ENCODE results near the gene MYO6. TPM values are rescaled to one million over a fixed set of nuclear protein-coding genes. Genes with fewer than 3 reads are reported as not detected.
A peak's percentile ranks its signal among the peaks of the same experiment; 100 is the strongest.

MYO6 gene
- polyA plus RNA-seq, 1 donor, result 88.6 TPM

GRCh38 chr6:75761489-75761888, 12.4 kb downstream of the MYO6 start:
- no peak overlapping the region for H3K4me3 ChIP-seq (ENCODE audit: low read length)
- no CpG with 5 or more reads among the region's 1 CpG for WGBS (ENCODE audit: insufficient coverage, low lambda C conversion rate)
- no peaks in the 10 kb centered on the region for H3K9me3 ChIP-seq (ENCODE audit: control insufficient read depth, low read depth, low read length)
- H3K27ac ChIP-seq (ENCODE audit: low read length), result no peak overlapping the region
- peaks cover 3% of the 10 kb centered on the region for H3K36me3 ChIP-seq (ENCODE audit: control insufficient read depth, insufficient read depth, low read length)
- peak in 1 of 2 donors; percentile 47 for DNase-seq
- no peaks in the 10 kb centered on the region for H3K27me3 ChIP-seq (ENCODE audit: control insufficient read depth, insufficient read depth, low read length)
- peaks cover 9% of the 10 kb centered on the region for H3K4me1 ChIP-seq (ENCODE audit: control insufficient read depth, insufficient read depth, low read length)

- peaks cover 9% of the 10 kb centered on the region for H3K4me1 ChIP-seq (ENCODE audit: control insufficient read depth, insufficient read depth, low read length)
- H3K27ac ChIP-seq (ENCODE audit: low read length), result no peak overlapping the region
- no peak for DNase-seq
- H3K4me3 ChIP-seq (ENCODE audit: low read length), result no peak overlapping the region
- no CpG with 5 or more reads among the region's 8 CpGs for WGBS (ENCODE audit: insufficient coverage, low lambda C conversion rate)
- H3K27me3 ChIP-seq (ENCODE audit: control insufficient read depth, insufficient read depth, low read length), result no peaks in the 10 kb centered on the region
- peaks cover 3% of the 10 kb centered on the region for H3K36me3 ChIP-seq (ENCODE audit: control insufficient read depth, insufficient read depth, low read length)
- no peaks in the 10 kb centered on the region for H3K9me3 ChIP-seq (ENCODE audit: control insufficient read depth, low read depth, low read length)
Observed at GRCh38 chr6:75762063-75762462, 13.0 kb downstream of the MYO6 start.

GRCh38 chr6:75766387-75766786, 17.3 kb downstream of the MYO6 start:
- peaks cover 3% of the 10 kb centered on the region for H3K36me3 ChIP-seq (ENCODE audit: control insufficient read depth, insufficient read depth, low read length)
- H3K27ac ChIP-seq (ENCODE audit: low read length), result no peak overlapping the region
- no peak for DNase-seq
- H3K4me1 ChIP-seq (ENCODE audit: control insufficient read depth, insufficient read depth, low read length), result peaks cover 8% of the 10 kb centered on the region
- no peaks in the 10 kb centered on the region for H3K27me3 ChIP-seq (ENCODE audit: control insufficient read depth, insufficient read depth, low read length)
- no peaks in the 10 kb centered on the region for H3K9me3 ChIP-seq (ENCODE audit: control insufficient read depth, low read depth, low read length)
- no peak overlapping the region for H3K4me3 ChIP-seq (ENCODE audit: low read length)

- DNase-seq, result no peak
- H3K9me3 ChIP-seq (ENCODE audit: control insufficient read depth, low read depth, low read length), result no peaks in the 10 kb centered on the region
- WGBS (ENCODE audit: insufficient coverage, low lambda C conversion rate), result no CpG with 5 or more reads among the region's 5 CpGs
- peaks cover 6% of the 10 kb centered on the region for H3K4me1 ChIP-seq (ENCODE audit: control insufficient read depth, insufficient read depth, low read length)
- no peak overlapping the region for H3K27ac ChIP-seq (ENCODE audit: low read length)
- no peaks in the 10 kb centered on the region for H3K27me3 ChIP-seq (ENCODE audit: control insufficient read depth, insufficient read depth, low read length)
- H3K36me3 ChIP-seq (ENCODE audit: control insufficient read depth, insufficient read depth, low read length), result no peaks in the 10 kb centered on the region
- H3K4me3 ChIP-seq (ENCODE audit: low read length), result no peak overlapping the region
Observed at GRCh38 chr6:75770844-75771243, 21.8 kb downstream of the MYO6 start.

GRCh38 chr6:75775219-75775618, 26.2 kb downstream of the MYO6 start:
- WGBS (ENCODE audit: insufficient coverage, low lambda C conversion rate), result no CpG with 5 or more reads among the region's 3 CpGs
- DNase-seq, result peak in 1 of 2 donors; percentile 23
- Histone ChIP-seq H3K36me3 (ENCODE audit: control insufficient read depth, insufficient read depth, low read length) (no peaks in the 10 kb centered on the region), H3K4me1 (ENCODE audit: control insufficient read depth, insufficient read depth, low read length) (peaks cover 6% of the 10 kb centered on the region), H3K27ac (ENCODE audit: low read length) (no peak overlapping the region), H3K27me3 (ENCODE audit: control insufficient read depth, insufficient read depth, low read length) (no peaks in the 10 kb centered on the region), H3K9me3 (ENCODE audit: control insufficient read depth, low read depth, low read length) (no peaks in the 10 kb centered on the region), H3K4me3 (ENCODE audit: low read length) (no peak overlapping the region)

GRCh38 chr6:75776461-75776860, 27.4 kb downstream of the MYO6 start:
- H3K4me3 ChIP-seq (ENCODE audit: low read length), result no peak overlapping the region
- peaks cover 9% of the 10 kb centered on the region for H3K4me1 ChIP-seq (ENCODE audit: control insufficient read depth, insufficient read depth, low read length)
- no peaks in the 10 kb centered on the region for H3K9me3 ChIP-seq (ENCODE audit: control insufficient read depth, low read depth, low read length)
- no peak for DNase-seq
- H3K36me3 ChIP-seq (ENCODE audit: control insufficient read depth, insufficient read depth, low read length), result no peaks in the 10 kb centered on the region
- WGBS (ENCODE audit: insufficient coverage, low lambda C conversion rate), result no CpG with 5 or more reads among the region's 2 CpGs
- no peak overlapping the region for H3K27ac ChIP-seq (ENCODE audit: low read length)
- no peaks in the 10 kb centered on the region for H3K27me3 ChIP-seq (ENCODE audit: control insufficient read depth, insufficient read depth, low read length)

GRCh38 chr6:75778757-75779156, 29.7 kb downstream of the MYO6 start:
- Histone ChIP-seq H3K36me3 (ENCODE audit: control insufficient read depth, insufficient read depth, low read length) (no peaks in the 10 kb centered on the region), H3K27me3 (ENCODE audit: control insufficient read depth, insufficient read depth, low read length) (no peaks in the 10 kb centered on the region), H3K4me1 (ENCODE audit: control insufficient read depth, insufficient read depth, low read length) (peaks cover 15% of the 10 kb centered on the region), H3K4me3 (ENCODE audit: low read length) (no peak overlapping the region), H3K9me3 (ENCODE audit: control insufficient read depth, low read depth, low read length) (no peaks in the 10 kb centered on the region), H3K27ac (ENCODE audit: low read length) (no peak overlapping the region)
- no peak for DNase-seq
- WGBS (ENCODE audit: insufficient coverage, low lambda C conversion rate), result no CpG with 5 or more reads among the region's 4 CpGs

- WGBS (ENCODE audit: insufficient coverage, low lambda C conversion rate), result 60% methylated on average over 1 of the region's 2 CpGs
- Histone ChIP-seq H3K4me1 (ENCODE audit: control insufficient read depth, insufficient read depth, low read length) (peaks cover 8% of the 10 kb centered on the region), H3K27ac (ENCODE audit: low read length) (no peak overlapping the region), H3K4me3 (ENCODE audit: low read length) (no peak overlapping the region), H3K36me3 (ENCODE audit: control insufficient read depth, insufficient read depth, low read length) (no peaks in the 10 kb centered on the region), H3K27me3 (ENCODE audit: control insufficient read depth, insufficient read depth, low read length) (no peaks in the 10 kb centered on the region), H3K9me3 (ENCODE audit: control insufficient read depth, low read depth, low read length) (no peaks in the 10 kb centered on the region)
- DNase-seq, result no peak
Observed at GRCh38 chr6:75786152-75786551, 37.1 kb downstream of the MYO6 start.

- DNase-seq, result no peak
- Histone ChIP-seq H3K36me3 (ENCODE audit: control insufficient read depth, insufficient read depth, low read length) (no peaks in the 10 kb centered on the region), H3K9me3 (ENCODE audit: control insufficient read depth, low read depth, low read length) (no peaks in the 10 kb centered on the region), H3K27ac (ENCODE audit: low read length) (no peak overlapping the region), H3K4me3 (ENCODE audit: low read length) (no peak overlapping the region), H3K4me1 (ENCODE audit: control insufficient read depth, insufficient read depth, low read length) (no peaks in the 10 kb centered on the region), H3K27me3 (ENCODE audit: control insufficient read depth, insufficient read depth, low read length) (no peaks in the 10 kb centered on the region)
- WGBS (ENCODE audit: insufficient coverage, low lambda C conversion rate), result 100% methylated on average over 1 of the region's 1 CpG
Observed at GRCh38 chr6:75788894-75789293, 39.9 kb downstream of the MYO6 start.

DNA sequence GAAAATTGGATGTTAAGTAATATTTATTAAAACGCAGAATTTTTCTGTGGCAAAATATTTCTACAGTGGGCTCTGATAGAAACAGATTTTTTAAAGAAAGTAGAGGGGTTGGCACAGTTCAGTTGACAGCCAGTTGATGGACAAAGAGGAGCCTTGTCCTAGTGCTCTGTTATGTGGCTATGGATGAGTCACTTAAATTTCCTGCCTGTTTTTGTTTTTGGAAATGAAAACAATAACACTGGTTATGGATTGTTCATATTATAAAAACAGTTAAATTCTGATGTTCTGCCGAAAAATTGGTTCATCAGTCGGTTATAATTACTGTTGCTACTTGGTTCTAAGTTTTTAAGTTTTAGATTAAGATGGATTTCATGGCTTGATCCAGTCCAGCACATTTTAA, 42.8 kb downstream of the MYO6 start:
- Histone ChIP-seq H3K9me3 (ENCODE audit: control insufficient read depth, low read depth, low read length) (no peaks in the 10 kb centered on the region), H3K27ac (ENCODE audit: low read length) (no peak overlapping the region)

GRCh38 chr6:75794351-75794846, 45.4 kb downstream of the MYO6 start:
- Histone ChIP-seq H3K4me3 (ENCODE audit: low read length) (no peak overlapping the region), H3K27me3 (ENCODE audit: control insufficient read depth, insufficient read depth, low read length) (no peaks in the 10 kb centered on the region), H3K4me1 (ENCODE audit: control insufficient read depth, insufficient read depth, low read length) (no peaks in the 10 kb centered on the region), H3K27ac (ENCODE audit: low read length) (no peak overlapping the region), H3K36me3 (ENCODE audit: control insufficient read depth, insufficient read depth, low read length) (no peaks in the 10 kb centered on the region), H3K9me3 (ENCODE audit: control insufficient read depth, low read depth, low read length) (no peaks in the 10 kb centered on the region)
- DNase-seq, result no peak
- WGBS (ENCODE audit: insufficient coverage, low lambda C conversion rate), result 77% methylated on average over 2 of the region's 4 CpGs

More for the DNA sequence above, 42.8 kb downstream of the MYO6 start:
- no peak for DNase-seq
- no peak overlapping the region for H3K4me3 ChIP-seq (ENCODE audit: low read length)
- 80% methylated on average over 1 of the region's 3 CpGs for WGBS (ENCODE audit: insufficient coverage, low lambda C conversion rate)
- H3K27me3 ChIP-seq (ENCODE audit: control insufficient read depth, insufficient read depth, low read length), result no peaks in the 10 kb centered on the region
- H3K36me3 ChIP-seq (ENCODE audit: control insufficient read depth, insufficient read depth, low read length), result no peaks in the 10 kb centered on the region
- no peaks in the 10 kb centered on the region for H3K4me1 ChIP-seq (ENCODE audit: control insufficient read depth, insufficient read depth, low read length)
